ENCODE results near the gene EYS. TPM values are rescaled to one million over a fixed set of nuclear protein-coding genes. Genes with fewer than 3 reads are reported as not detected.

The EYS gene
- total and polyA plus RNA-seq, 8 donors: 0.55 to 0.58 TPM; not detected in 6

DNA sequence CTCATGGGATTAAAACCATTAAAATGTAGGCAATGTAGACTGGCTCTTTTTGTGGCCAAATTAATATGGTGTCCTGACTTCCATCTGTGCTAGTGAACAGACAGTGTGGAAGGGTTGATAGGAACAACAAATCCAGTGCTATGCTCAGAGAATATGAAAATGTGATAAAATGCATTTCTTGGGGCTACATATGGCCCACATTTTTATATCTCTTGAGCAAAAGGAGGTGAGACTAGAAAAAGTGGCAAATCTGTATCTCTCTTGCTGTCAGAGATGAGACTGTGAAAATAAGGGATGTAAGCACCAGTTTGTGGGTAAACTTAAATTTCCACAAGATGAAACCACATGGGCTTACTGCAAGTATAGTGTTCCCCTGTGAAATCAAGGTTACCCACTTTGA is 1909.3 kb downstream of the EYS start:
- no peak overlapping the region for H3K27ac ChIP-seq
- intact Hi-C loops (cut with DNase I; ENCODE audit: low total_unique reads): no loop called here
- no peaks in the 10 kb centered on the region for H3K9me3 ChIP-seq
- DNase-seq: no peak
- H3K4me3 ChIP-seq: no peak overlapping the region
- H3K4me1 ChIP-seq: peaks cover 0 to 17% (median 0%) of the 10 kb centered on the region in 4 donors
- H3K36me3 ChIP-seq: no peaks in the 10 kb centered on the region
- TF ChIP-seq CTCF (IDR thresholded peaks at IDR 0.05) (no peak), EP300 (IDR thresholded peaks at IDR 0.05) (no peak), POLR2A (IDR thresholded peaks at IDR 0.05) (no peak), POLR2AphosphoS5 (IDR thresholded peaks at IDR 0.05) (no peak)
- H3K27me3 ChIP-seq: no peaks in the 10 kb centered on the region

- 77 to 93% (median 88%) methylated on average over 3 of the region's 3 CpGs for WGBS, 5 donors
- intact Hi-C loops (cut with DNase I; ENCODE audit: low total_unique reads): no loop called here
- H3K4me1 ChIP-seq: peaks cover 0 to 19% (median 0%) of the 10 kb centered on the region in 4 donors
- H3K27me3 ChIP-seq: no peaks in the 10 kb centered on the region
- H3K36me3 ChIP-seq: no peaks in the 10 kb centered on the region
- DNase-seq: no peak
- no peaks in the 10 kb centered on the region for H3K9me3 ChIP-seq
- H3K4me3 ChIP-seq: no peak overlapping the region
- H3K27ac ChIP-seq: no peak overlapping the region
- TF ChIP-seq EP300 (IDR thresholded peaks at IDR 0.05) (no peak), POLR2A (IDR thresholded peaks at IDR 0.05) (no peak), CTCF (IDR thresholded peaks at IDR 0.05) (no peak), POLR2AphosphoS5 (IDR thresholded peaks at IDR 0.05) (no peak)
Observed at GRCh38 chr6:63795826-63796225, 1911.2 kb downstream of the EYS start.

DNA sequence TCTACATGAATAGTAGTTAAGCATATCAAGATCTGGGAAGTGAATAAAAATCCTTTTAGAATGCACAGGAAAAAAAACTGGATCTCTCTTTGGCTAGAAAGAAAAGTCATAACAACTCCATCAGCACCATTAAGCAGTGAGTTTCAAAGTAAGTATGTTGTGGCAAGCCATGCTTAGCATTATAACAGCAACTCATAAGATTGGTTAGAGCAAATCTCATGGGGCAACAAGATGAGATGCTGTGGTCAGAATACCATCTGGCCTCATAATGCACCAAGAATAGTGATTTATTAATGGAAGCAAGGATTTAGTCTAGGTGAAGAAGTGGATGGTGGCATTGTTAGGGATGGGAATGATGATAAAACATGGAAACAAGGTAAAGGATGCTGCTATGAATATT is 1912.0 kb downstream of the EYS start:
- Histone ChIP-seq H3K36me3 (no peaks in the 10 kb centered on the region), H3K27ac (no peak overlapping the region), H3K4me1 (peaks cover 0 to 13% (median 0%) of the 10 kb centered on the region in 4 donors), H3K4me3 (no peak overlapping the region), H3K9me3 (no peaks in the 10 kb centered on the region), H3K27me3 (no peaks in the 10 kb centered on the region)
- intact Hi-C loops (cut with DNase I; ENCODE audit: low total_unique reads): no loop called here
- no peak for DNase-seq
- TF ChIP-seq POLR2AphosphoS5 (IDR thresholded peaks at IDR 0.05): no peak
- TF ChIP-seq CTCF (IDR thresholded peaks at IDR 0.05): no peak
- TF ChIP-seq EP300 (IDR thresholded peaks at IDR 0.05): no peak
- TF ChIP-seq POLR2A (IDR thresholded peaks at IDR 0.05): no peak

DNA sequence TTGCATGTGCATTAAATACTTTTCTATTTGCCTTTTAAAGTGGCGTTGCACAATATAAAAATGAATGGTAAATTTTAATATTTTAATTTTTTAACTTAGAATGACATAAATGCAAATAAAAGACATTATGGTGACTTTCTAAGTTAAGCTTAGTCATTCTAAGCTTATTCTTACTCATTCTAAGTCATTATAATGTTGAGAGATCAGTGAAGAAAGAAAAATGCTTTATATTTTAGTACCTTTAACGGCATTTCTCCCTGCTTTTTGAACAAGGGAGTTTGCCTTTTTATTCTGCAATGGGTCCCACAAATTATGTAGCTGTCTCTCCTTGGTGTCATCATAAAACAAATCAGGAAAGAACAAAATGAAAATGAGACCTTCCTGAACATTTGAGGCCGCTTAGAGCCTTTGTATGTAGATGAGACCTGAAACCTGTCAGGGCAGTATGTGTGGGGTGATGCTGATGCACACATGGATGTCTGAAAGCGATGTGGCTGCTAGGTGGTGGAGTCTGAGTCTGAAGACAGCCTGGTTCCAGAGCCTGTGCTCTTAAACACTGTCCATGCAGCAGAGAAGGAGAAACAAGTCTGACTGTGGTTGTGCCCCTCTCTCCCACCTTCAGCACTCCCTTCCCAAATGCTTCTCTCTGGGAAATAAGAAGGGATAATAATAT is 1913.4 kb downstream of the EYS start:
- Histone ChIP-seq H3K36me3 (no peaks in the 10 kb centered on the region), H3K4me3 (no peak overlapping the region)

More for the DNA sequence above, 1913.4 kb downstream of the EYS start:
- no peaks in the 10 kb centered on the region for H3K27me3 ChIP-seq
- DNase-seq: no peak
- H3K4me1 ChIP-seq: peaks cover 0 to 13% (median 0%) of the 10 kb centered on the region in 4 donors
- no peaks in the 10 kb centered on the region for H3K9me3 ChIP-seq
- 78 to 89% (median 86%) methylated on average over 4 of the region's 4 CpGs for WGBS, 5 donors
- no peak overlapping the region for H3K27ac ChIP-seq
- TF ChIP-seq POLR2AphosphoS5 (IDR thresholded peaks at IDR 0.05) (no peak), POLR2A (IDR thresholded peaks at IDR 0.05) (no peak), CTCF (IDR thresholded peaks at IDR 0.05) (no peak), EP300 (IDR thresholded peaks at IDR 0.05) (no peak)
- intact Hi-C loops (cut with DNase I; ENCODE audit: low total_unique reads): no loop called here

Data from stomach (tissue), 9 donors.